GM12891 (cell line): ENCODE measurements around the gene CENPE.
"Not testable (repeated sequence)": the region's sequence is repeated elsewhere in the genome, so short reads cannot be mapped to it uniquely, and the experiment has no call there.

Experiments used
- DNase-seq: peaks from one replicate; pipeline ENCODE4 v3.0.0; 2011; ENCODE audit warnings: low spot score; ENCODE audit not compliant: insufficient read length
- FAIRE-seq: peaks from 2 replicates; lab custom pipeline; 2011; peaks lifted over from hg19 to GRCh38; lab: Jason Lieb, UNC
- PAX5 ChIP-seq: IDR thresholded peaks from 2 replicates; pipeline ENCODE4 v1.6.1; 2011; ENCODE audit warnings: low read length, moderate library complexity, mild to moderate bottlenecking; ENCODE audit not compliant: insufficient read depth, severe bottlenecking
- POLR2A ChIP-seq: IDR thresholded peaks from 2 replicates; pipeline ENCODE4 v1.6.1; 2011; ENCODE audit warnings: low read depth, low read length, control low read depth
- POLR2AphosphoS5 ChIP-seq: IDR thresholded peaks from 2 replicates; pipeline ENCODE4 v1.6.1; 2011; ENCODE audit warnings: low read depth, low read length, control low read depth
- POU2F2 ChIP-seq: IDR thresholded peaks from 2 replicates; pipeline ENCODE4 v1.6.1; 2011; ENCODE audit warnings: low read depth, mild to moderate bottlenecking, control low read depth, low read length, moderate library complexity
- SPI1 ChIP-seq: IDR thresholded peaks from 2 replicates; pipeline ENCODE4 v1.6.1; 2011; ENCODE audit warnings: low read depth, low read length, control low read depth
- TAF1 ChIP-seq: IDR thresholded peaks from 2 replicates; pipeline ENCODE4 v1.6.1; 2011; ENCODE audit warnings: low read depth, low read length, control low read depth

CENPE gene

DNA sequence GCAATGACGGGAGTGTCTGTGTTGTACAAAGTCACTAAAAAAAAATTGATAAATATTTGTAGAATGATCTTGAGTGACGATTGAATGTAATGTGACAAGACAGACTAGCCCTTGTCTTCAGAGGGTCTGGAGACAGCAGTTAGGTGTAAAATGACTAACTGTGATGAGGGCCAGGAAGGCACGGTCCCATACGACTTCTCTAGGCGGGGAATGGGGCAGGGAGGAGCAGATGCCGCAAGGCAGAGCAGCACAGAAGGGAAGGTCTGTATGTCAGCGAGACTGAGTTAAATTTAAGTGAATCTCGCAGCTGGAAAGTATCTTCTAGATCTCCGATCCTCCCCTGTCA is 405 bp downstream of the CENPE start:
- TF ChIP-seq PAX5 = no peak
- TF ChIP-seq SPI1 = no peak
- TF ChIP-seq POLR2AphosphoS5 = no peak
- no peak for TF ChIP-seq POU2F2
- TF ChIP-seq TAF1 = no peak
- no peak for TF ChIP-seq POLR2A
- FAIRE-seq (peak; percentile 73), DNase-seq (no peak)

DNA sequence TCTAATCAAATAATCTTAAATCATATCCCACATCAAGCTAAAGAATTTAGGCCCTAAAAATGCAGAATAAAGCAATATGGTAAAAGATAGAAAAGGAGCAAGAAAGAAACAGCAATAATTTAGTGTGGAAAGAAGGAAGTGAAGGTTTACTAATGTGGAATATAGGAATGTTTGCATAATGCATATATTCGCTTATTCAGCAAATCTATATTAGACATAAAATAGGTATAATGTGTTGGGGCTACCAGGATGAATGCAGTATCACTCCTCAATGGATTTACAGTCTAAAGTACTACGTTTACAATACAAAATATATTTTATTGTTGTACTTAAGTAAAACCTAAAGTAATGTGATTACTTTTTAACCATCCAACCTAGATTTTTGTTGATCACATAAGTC is 4.7 kb downstream of the CENPE start:
- TF ChIP-seq TAF1 (no peak), POU2F2 (no peak), PAX5 (no peak), POLR2A (no peak), POLR2AphosphoS5 (no peak), SPI1 (no peak)
- DNase-seq = no peak
- FAIRE-seq = no peak

DNA sequence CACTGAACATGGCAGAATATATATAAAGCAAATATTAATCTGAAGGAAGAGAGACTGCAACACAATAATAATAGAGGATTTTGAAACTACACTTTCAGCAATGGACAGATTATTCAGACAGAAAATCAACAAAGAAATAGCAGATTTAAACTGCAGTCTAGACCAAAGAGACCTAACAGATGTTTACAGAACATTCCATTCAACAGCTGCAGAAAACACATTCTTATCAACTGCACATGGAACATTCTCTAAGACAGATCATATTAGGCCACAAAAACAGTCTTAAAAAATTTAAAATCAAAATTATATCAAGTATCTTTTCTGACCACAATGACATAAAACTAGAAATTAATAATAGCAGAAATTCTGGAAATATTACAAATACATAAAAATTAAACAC is 27.1 kb downstream of the CENPE start:
- no peak for FAIRE-seq

DNA sequence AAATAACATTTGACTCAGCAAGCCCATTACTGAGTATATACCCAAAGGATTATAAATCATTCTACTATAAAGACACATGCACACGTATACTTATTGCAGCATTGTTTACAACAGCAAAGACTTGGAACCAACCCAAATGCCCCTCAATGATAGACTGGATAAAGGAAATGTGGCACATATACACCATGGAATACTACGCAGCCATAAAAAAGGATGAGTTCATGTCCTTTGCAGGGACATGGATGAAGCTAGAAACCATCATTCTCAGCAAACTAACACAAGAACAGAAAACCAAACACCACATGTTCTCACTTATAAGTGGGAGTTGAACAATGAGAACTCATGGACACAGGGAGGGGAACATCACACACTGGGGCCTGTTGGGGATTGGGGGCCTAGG is 28.4 kb downstream of the CENPE start:
- DNase-seq = not testable (repeated sequence)

More for the DNA sequence above, 27.1 kb downstream of the CENPE start:
- no peak for TF ChIP-seq TAF1
- TF ChIP-seq SPI1 = no peak
- no peak for TF ChIP-seq POLR2A
- TF ChIP-seq PAX5 = no peak
- no peak for TF ChIP-seq POLR2AphosphoS5
- TF ChIP-seq POU2F2 = no peak
- no peak for DNase-seq

DNA sequence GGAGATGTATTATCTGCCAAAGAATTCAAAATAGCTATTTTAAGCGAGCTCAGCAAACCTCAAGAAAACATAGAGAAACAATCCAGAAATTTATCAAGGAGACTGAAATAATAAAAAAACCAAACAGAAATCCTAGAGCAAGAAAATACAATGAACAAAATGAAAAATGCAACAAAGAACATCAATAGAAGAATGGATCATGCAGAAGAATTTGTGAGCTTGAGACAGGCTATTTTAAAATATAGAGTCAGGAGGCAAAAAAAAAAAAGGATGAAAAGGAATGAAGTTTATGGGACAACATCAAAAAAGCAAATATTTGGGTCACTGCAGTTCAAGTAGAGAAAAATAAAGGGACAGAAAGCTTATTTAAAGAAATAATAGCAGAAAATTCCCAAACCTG is 29.1 kb downstream of the CENPE start:
- TF ChIP-seq SPI1 (no peak), POU2F2 (no peak), TAF1 (no peak), POLR2AphosphoS5 (no peak), POLR2A (no peak), PAX5 (no peak)
- FAIRE-seq = no peak
- no peak for DNase-seq

More for the DNA sequence above, 28.4 kb downstream of the CENPE start:
- not testable (repeated sequence) for FAIRE-seq

DNA sequence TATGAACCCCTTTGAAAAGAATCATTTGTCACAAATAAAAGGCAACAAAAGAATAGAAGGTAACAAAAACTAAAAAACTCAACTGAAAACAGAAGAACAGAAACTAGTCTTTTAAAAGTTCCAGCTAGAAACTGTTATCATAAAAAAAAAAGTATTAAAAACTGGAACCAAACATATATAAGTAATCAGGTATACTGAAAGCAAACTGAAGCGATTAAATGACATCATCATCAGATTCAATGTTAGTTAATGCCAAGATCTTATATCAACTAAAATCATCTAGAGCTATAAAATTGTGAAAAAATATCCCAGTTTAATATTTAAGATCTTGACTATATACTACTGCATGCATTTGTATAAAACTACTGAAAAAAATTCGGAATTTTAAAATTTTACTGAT is 36.0 kb downstream of the CENPE start:
- TF ChIP-seq PAX5 (no peak), SPI1 (no peak), POLR2A (no peak), POU2F2 (no peak), POLR2AphosphoS5 (no peak), TAF1 (no peak)
- FAIRE-seq (no peak), DNase-seq (no peak)

DNA sequence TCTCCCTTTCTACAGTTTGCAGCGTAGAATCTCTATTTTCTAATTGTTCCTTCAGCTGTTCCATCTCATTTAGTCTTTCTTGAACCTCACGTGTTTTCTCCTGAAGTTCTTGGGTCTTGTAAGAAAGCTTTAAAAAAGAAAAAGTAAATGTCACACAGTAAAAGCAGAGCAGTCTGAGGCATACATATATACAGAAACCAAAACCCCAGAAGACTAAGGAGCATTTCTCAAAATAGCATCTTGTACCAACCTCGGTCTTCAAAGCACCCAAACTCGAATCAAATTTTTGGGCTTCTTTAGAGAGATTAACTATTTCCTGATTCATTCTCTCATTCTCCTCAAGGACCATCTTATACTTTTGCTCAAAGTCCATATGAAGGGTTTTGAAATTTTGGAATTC is 39.4 kb downstream of the CENPE start:
- DNase-seq (no peak), FAIRE-seq (no peak)
- TF ChIP-seq PAX5 (no peak), POLR2AphosphoS5 (no peak), TAF1 (no peak), SPI1 (no peak), POLR2A (no peak), POU2F2 (no peak)

DNA sequence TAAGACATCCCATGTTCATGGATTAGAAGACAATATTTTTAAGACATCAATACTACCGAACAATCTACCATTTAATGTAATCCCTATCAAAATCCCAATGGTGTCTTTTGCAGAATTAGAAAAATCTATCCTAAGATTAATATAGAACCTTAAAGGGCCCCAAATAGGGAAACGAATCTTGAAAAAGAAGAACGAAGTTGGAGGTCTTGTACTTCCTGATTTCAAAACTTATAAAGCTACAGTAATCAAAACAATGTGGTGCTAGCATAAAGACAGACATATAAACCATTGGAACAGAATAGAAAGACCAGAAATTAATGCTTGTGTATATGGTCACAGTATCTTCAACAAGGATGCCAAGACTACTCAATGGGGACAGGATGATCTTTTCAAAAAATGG is 42.0 kb downstream of the CENPE start:
- FAIRE-seq (no peak), DNase-seq (no peak)
- TF ChIP-seq PAX5 = no peak

DNA sequence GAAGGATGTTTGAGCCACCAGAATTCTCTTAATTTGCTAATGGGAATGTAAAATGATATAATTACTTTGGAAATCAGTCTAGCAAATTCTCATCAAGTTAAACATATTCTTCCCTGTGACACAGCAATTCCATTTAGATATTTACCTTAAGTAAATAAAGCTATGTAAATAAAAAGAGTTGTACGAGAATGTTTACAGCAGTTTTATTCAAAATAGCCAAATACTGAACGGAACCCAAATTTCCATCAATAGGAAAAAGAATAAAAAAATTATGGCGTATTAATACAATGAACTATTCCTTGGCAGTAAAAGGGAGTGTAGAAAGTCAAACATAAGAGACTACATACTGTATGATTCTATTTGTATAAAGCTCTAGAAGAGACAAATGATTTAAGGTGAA is 45.8 kb downstream of the CENPE start:
- TF ChIP-seq SPI1 = no peak
- no peak for TF ChIP-seq POU2F2
- no peak for TF ChIP-seq TAF1
- no peak for TF ChIP-seq POLR2AphosphoS5
- no peak for TF ChIP-seq PAX5
- TF ChIP-seq POLR2A = no peak
- no peak for FAIRE-seq

DNA sequence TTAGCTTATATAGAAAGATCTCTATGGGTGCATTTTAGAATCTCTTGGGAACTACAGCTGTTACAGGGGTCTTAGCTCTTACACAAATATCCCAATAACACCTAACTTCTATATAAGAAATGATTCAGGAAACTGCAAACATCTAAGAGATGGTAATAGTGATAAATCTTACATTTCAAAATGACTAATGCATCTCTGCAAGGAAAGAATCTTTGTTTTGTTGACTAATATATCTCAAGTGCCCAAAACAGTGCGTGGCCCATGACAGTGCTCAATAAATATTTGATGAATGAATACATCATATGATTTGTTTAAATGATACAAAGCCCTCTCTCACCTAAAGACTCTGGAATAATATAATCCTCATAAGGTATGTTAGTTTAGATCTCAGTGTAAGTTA is 47.5 kb downstream of the CENPE start:
- no peak for TF ChIP-seq SPI1
- no peak for TF ChIP-seq PAX5
- no peak for TF ChIP-seq TAF1
- no peak for TF ChIP-seq POLR2A
- TF ChIP-seq POU2F2 = no peak
- no peak for TF ChIP-seq POLR2AphosphoS5

More for the DNA sequence above, 45.8 kb downstream of the CENPE start:
- DNase-seq = no peak

DNA sequence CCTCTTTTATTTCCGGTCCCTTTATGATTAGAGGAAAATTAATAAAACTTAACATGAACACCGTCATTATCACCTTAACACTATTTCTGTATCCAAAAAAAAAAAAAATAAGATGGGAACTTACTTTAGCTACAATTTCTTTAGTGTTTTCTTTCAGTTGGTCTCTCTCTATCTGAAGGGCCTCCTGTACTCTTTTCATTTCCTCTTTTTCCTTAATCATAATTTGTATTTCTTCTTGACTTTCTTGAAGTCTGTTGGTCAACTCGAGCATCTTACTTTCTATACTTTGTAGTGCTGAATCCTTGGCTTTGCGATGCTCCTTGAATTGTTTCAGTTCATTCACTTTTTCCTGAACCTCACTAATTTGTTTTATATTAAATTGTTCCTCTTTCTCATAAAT is 53.2 kb downstream of the CENPE start:
- TF ChIP-seq POLR2A = no peak
- TF ChIP-seq PAX5 = no peak
- peak; percentile 71 for TF ChIP-seq SPI1
- DNase-seq = no peak
- FAIRE-seq = no peak

More for the DNA sequence above, 47.5 kb downstream of the CENPE start:
- no peak for DNase-seq
- FAIRE-seq = no peak

DNA sequence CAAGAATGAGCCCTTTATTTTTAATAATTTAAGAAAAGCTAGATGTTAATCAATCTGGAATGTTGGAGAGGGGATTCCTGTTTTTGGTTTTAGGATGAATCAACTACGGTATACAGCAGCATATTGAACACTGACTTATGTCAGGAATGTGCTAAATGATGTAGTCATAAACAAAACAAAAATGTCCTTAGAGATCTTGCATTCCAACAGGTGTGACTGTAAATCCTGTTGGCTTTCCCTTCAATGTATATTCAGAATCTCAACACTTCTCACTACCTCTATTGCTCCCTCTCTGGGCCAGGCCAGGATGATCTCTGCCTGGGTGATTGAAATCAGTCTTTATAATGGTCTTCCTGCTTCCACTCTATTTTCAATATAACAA is 60.7 kb downstream of the CENPE start:
- TF ChIP-seq POLR2A = no peak
- TF ChIP-seq TAF1 = no peak
- no peak for TF ChIP-seq PAX5
- no peak for TF ChIP-seq POLR2AphosphoS5
- TF ChIP-seq POU2F2 = no peak
- no peak for TF ChIP-seq SPI1
- FAIRE-seq = no peak
- no peak for DNase-seq
